Liver (tissue), 3 donors: ENCODE measurements around the gene LRWD1.
"Not testable (repeated sequence)": the region's sequence is repeated elsewhere in the genome, so short reads cannot be mapped to it uniquely, and the experiment has no call there.

Source experiments
- CTCF ChIP-seq: fragments of 150-350 bp; IDR thresholded peaks from 2 replicates; pipeline ENCODE4 v1.5.1; 2017; ENCODE audit warnings: improper control_type of control experiment, low read depth, low read length; ENCODE audit not compliant: missing input control
- EGR1 ChIP-seq, 2 donors: IDR thresholded peaks; 2 replicates each; pipeline ENCODE4 v1.6.1; 2016 to 2018; ENCODE audit warnings: antibody characterized with exemption in 2 of 2, low read depth in 2 of 2
- MAX ChIP-seq: IDR thresholded peaks from 2 replicates; pipeline ENCODE4 v1.6.1; 2016; ENCODE audit warnings: antibody characterized with exemption
- NR2F2 ChIP-seq: IDR thresholded peaks from 2 replicates; pipeline ENCODE4 v1.6.1; 2016; ENCODE audit warnings: antibody characterized with exemption
- RAD21 ChIP-seq, 2 donors: IDR thresholded peaks; 2 replicates each; pipeline ENCODE4 v1.6.1; 2016; ENCODE audit warnings: antibody characterized with exemption in 2 of 2, mild to moderate bottlenecking in 2 of 2
- REST ChIP-seq: IDR thresholded peaks from 2 replicates; pipeline ENCODE4 v1.6.1; 2016; ENCODE audit warnings: antibody characterized with exemption, mild to moderate bottlenecking
- SP1 ChIP-seq: IDR thresholded peaks from 2 replicates; pipeline ENCODE4 v1.6.1; 2018; ENCODE audit warnings: antibody characterized with exemption, mild to moderate bottlenecking
- TAF1 ChIP-seq: conservative IDR thresholded peaks from 2 replicates; pipeline ENCODE4 v1.6.1; 2016; ENCODE audit warnings: antibody characterized with exemption, mild to moderate bottlenecking
- donor health status: healthy.
- donor health status: healthy.

GRCh38 chr7:102516951-102517350, 52.2 kb downstream of the LRWD1 start:
- TF ChIP-seq CTCF; SP1; TAF1; NR2F2; EGR1 (IDR thresholded peaks at IDR 0.05; ENCODE audit: low read depth in 2 of 2); REST; MAX; RAD21 (IDR thresholded peaks at IDR 0.05): not testable (repeated sequence)
